ENCODE results near the gene CALCB. TPM values are rescaled to one million over a fixed set of nuclear protein-coding genes. Genes with fewer than 3 reads are reported as not detected.
"Not testable (repeated sequence)": the region's sequence is repeated elsewhere in the genome, so short reads cannot be mapped to it uniquely, and the experiment has no call there.

CALCB gene
- total RNA-seq, 2 experiments from 2014 or later, result 3.2 to 5.0 TPM

GRCh38 chr11:15059132-15059915, 14.1 kb upstream of the CALCB start:
- H3K4me3 Mint-ChIP-seq, result no peak overlapping the region
- no peaks in the 10 kb centered on the region for H3K9me3 Mint-ChIP-seq
- no peaks in the 10 kb centered on the region for H3K36me3 Mint-ChIP-seq
- peaks cover 7% of the 10 kb centered on the region for H3K4me1 Mint-ChIP-seq
- no peak overlapping the region for H3K27ac Mint-ChIP-seq
- H3K27me3 Mint-ChIP-seq, result peaks cover 9% of the 10 kb centered on the region
- no peak for DNase-seq

- H3K4me1 Mint-ChIP-seq, result peaks cover 7% of the 10 kb centered on the region
- no peak for DNase-seq
- no peaks in the 10 kb centered on the region for H3K36me3 Mint-ChIP-seq
- no peaks in the 10 kb centered on the region for H3K9me3 Mint-ChIP-seq
- no peak overlapping the region for H3K27ac Mint-ChIP-seq
- no peak overlapping the region for H3K4me3 Mint-ChIP-seq
- peaks cover 16% of the 10 kb centered on the region for H3K27me3 Mint-ChIP-seq
These were observed 10.8 kb upstream of the CALCB start for GRCh38 chr11:15062599-15062998.

- not testable (repeated sequence) for H3K36me3 Mint-ChIP-seq, H3K27ac Mint-ChIP-seq, DNase-seq, H3K4me3 Mint-ChIP-seq
- Mint-ChIP-seq H3K4me1 (peaks cover 12% of the 10 kb centered on the region), H3K9me3 (peaks cover 13% of the 10 kb centered on the region), H3K27me3 (peaks cover 23% of the 10 kb centered on the region)
These were observed 3.6 kb upstream of the CALCB start for GRCh38 chr11:15069751-15070150.

GRCh38 chr11:15071556-15072255, 1.7 kb upstream of the CALCB start:
- Mint-ChIP-seq H3K9me3 (peaks cover 13% of the 10 kb centered on the region), H3K4me3 (no peak overlapping the region), H3K4me1 (peaks cover 12% of the 10 kb centered on the region), H3K27ac (no peak overlapping the region), H3K36me3 (peaks cover 7% of the 10 kb centered on the region), H3K27me3 (peaks cover 21% of the 10 kb centered on the region)
- no peak for DNase-seq

GRCh38 chr11:15072551-15073143, 746 bp upstream of the CALCB start:
- peaks cover 21% of the 10 kb centered on the region for H3K27me3 Mint-ChIP-seq
- no peak overlapping the region for H3K27ac Mint-ChIP-seq
- peak overlapping the region; percentile 49 for H3K4me3 Mint-ChIP-seq
- DNase-seq, result no peak
- H3K4me1 Mint-ChIP-seq, result peaks cover 12% of the 10 kb centered on the region
- peaks cover 7% of the 10 kb centered on the region for H3K36me3 Mint-ChIP-seq
- H3K9me3 Mint-ChIP-seq, result peaks cover 13% of the 10 kb centered on the region

- H3K4me3 Mint-ChIP-seq, result peak overlapping the region; percentile 85
- H3K36me3 Mint-ChIP-seq, result no peaks in the 10 kb centered on the region
- peak overlapping the region; percentile 70 for H3K27ac Mint-ChIP-seq
- peak; percentile 89 for DNase-seq
- peaks cover 21% of the 10 kb centered on the region for H3K27me3 Mint-ChIP-seq
- H3K9me3 Mint-ChIP-seq, result peaks cover 5% of the 10 kb centered on the region
- peaks cover 12% of the 10 kb centered on the region for H3K4me1 Mint-ChIP-seq
These were observed 1.1 kb downstream of the CALCB start for GRCh38 chr11:15074206-15075161.

GRCh38 chr11:15075162-15075526, 1.8 kb downstream of the CALCB start:
- DNase-seq, result no peak
- Mint-ChIP-seq H3K4me1 (peaks cover 12% of the 10 kb centered on the region), H3K27ac (no peak overlapping the region), H3K9me3 (peaks cover under 1% of the 10 kb centered on the region), H3K36me3 (no peaks in the 10 kb centered on the region), H3K4me3 (no peak overlapping the region), H3K27me3 (peaks cover 21% of the 10 kb centered on the region)

- H3K4me1 Mint-ChIP-seq, result no peaks in the 10 kb centered on the region
- no peak overlapping the region for H3K4me3 Mint-ChIP-seq
- DNase-seq, result no peak
- no peaks in the 10 kb centered on the region for H3K36me3 Mint-ChIP-seq
- H3K27me3 Mint-ChIP-seq, result peaks cover 19% of the 10 kb centered on the region
- no peak overlapping the region for H3K27ac Mint-ChIP-seq
- H3K9me3 Mint-ChIP-seq, result peaks cover 5% of the 10 kb centered on the region
These were observed 17.8 kb downstream of the CALCB start for GRCh38 chr11:15091175-15091574.

- H3K36me3 Mint-ChIP-seq, result no peaks in the 10 kb centered on the region
- peaks cover 5% of the 10 kb centered on the region for H3K9me3 Mint-ChIP-seq
- H3K4me3 Mint-ChIP-seq, result no peak overlapping the region
- no peaks in the 10 kb centered on the region for H3K4me1 Mint-ChIP-seq
- no peak overlapping the region for H3K27ac Mint-ChIP-seq
- peaks cover 21% of the 10 kb centered on the region for H3K27me3 Mint-ChIP-seq
- no peak for DNase-seq
These were observed 18.2 kb downstream of the CALCB start for GRCh38 chr11:15091625-15092024.

- no peak for DNase-seq
- Mint-ChIP-seq H3K36me3 (no peaks in the 10 kb centered on the region), H3K27ac (no peak overlapping the region), H3K4me1 (no peaks in the 10 kb centered on the region), H3K9me3 (no peaks in the 10 kb centered on the region), H3K27me3 (peaks cover 32% of the 10 kb centered on the region), H3K4me3 (no peak overlapping the region)
These were observed 20.0 kb downstream of the CALCB start for GRCh38 chr11:15093432-15093831.

- Mint-ChIP-seq H3K9me3 (no peaks in the 10 kb centered on the region), H3K27ac (no peak overlapping the region), H3K27me3 (peaks cover 20% of the 10 kb centered on the region), H3K4me1 (no peaks in the 10 kb centered on the region), H3K36me3 (no peaks in the 10 kb centered on the region), H3K4me3 (no peak overlapping the region)
- DNase-seq, result no peak
These were observed 22.4 kb downstream of the CALCB start for GRCh38 chr11:15095736-15096228.

- no peak overlapping the region for H3K4me3 Mint-ChIP-seq
- H3K9me3 Mint-ChIP-seq, result no peaks in the 10 kb centered on the region
- H3K36me3 Mint-ChIP-seq, result no peaks in the 10 kb centered on the region
- peaks cover 23% of the 10 kb centered on the region for H3K27me3 Mint-ChIP-seq
- peaks cover 3% of the 10 kb centered on the region for H3K4me1 Mint-ChIP-seq
- no peak overlapping the region for H3K27ac Mint-ChIP-seq
- no peak for DNase-seq
These were observed 24.0 kb downstream of the CALCB start for GRCh38 chr11:15097411-15097810.

GRCh38 chr11:15099267-15099666, 25.9 kb downstream of the CALCB start:
- Mint-ChIP-seq H3K27ac (no peak overlapping the region), H3K27me3 (peaks cover 23% of the 10 kb centered on the region)

GRCh38 chr11:15101072-15101709, 27.8 kb downstream of the CALCB start:
- DNase-seq, result peak; percentile 38
- Mint-ChIP-seq H3K36me3 (no peaks in the 10 kb centered on the region), H3K9me3 (no peaks in the 10 kb centered on the region)

More at GRCh38 chr11:15099267-15099666, 25.9 kb downstream of the CALCB start:
- no peaks in the 10 kb centered on the region for H3K36me3 Mint-ChIP-seq
- no peak for DNase-seq
- H3K4me3 Mint-ChIP-seq, result no peak overlapping the region
- no peaks in the 10 kb centered on the region for H3K9me3 Mint-ChIP-seq
- peaks cover 3% of the 10 kb centered on the region for H3K4me1 Mint-ChIP-seq

More at GRCh38 chr11:15101072-15101709, 27.8 kb downstream of the CALCB start:
- peaks cover 19% of the 10 kb centered on the region for H3K27me3 Mint-ChIP-seq
- no peak overlapping the region for H3K4me3 Mint-ChIP-seq
- H3K27ac Mint-ChIP-seq, result no peak overlapping the region
- H3K4me1 Mint-ChIP-seq, result peaks cover 3% of the 10 kb centered on the region
